ENCODE measurements around the gene SLC16A11. TPM values are rescaled to one million over a fixed set of nuclear protein-coding genes. Genes with fewer than 3 reads are reported as not detected.

Gene SLC16A11
- total and polyA plus RNA-seq, 9 of the 15 experiments (the other 6 are each of a cell fraction or from before 2014, with no cell fraction given), result not detected

GRCh38 chr17:6998855-6999508 lies 44.9 kb downstream of the SLC16A11 start (continued):
- TF ChIP-seq POLR2AphosphoS5 (IDR thresholded peaks at IDR 0.05; ENCODE audit: control insufficient read depth, insufficient read depth, low read depth, low read length) (peak; percentile 18; the same call in 1 of the 2 replicates), ZNF23 (CRISPR knock-in tag; IDR thresholded peaks at IDR 0.05) (no peak), U2AF1 (optimal IDR thresholded peaks at IDR 0.05; ENCODE audit: low read depth, low read length) (no peak), ZNF592 (IDR thresholded peaks at IDR 0.05) (peak; percentile 82), ZNF197 (CRISPR knock-in tag; IDR thresholded peaks at IDR 0.05; ENCODE audit: low read depth) (no peak), BACH1 (tag; IDR thresholded peaks at IDR 0.05) (no peak), ZNF511 (CRISPR knock-in tag; IDR thresholded peaks at IDR 0.05) (no peak), TAL1 (IDR thresholded peaks at IDR 0.05) (peak; percentile 65; the same call in 1 of the 2 replicates), MAFG (tag; conservative IDR thresholded peaks at IDR 0.05) (peak; percentile 58), HMBOX1 (IDR thresholded peaks at IDR 0.05) (peak; percentile 46; the same call in 1 of the 2 replicates), CC2D1A (IDR thresholded peaks at IDR 0.05) (no peak), ZNF77 (CRISPR knock-in tag; IDR thresholded peaks at IDR 0.05) (no peak), POLR2H (tag; IDR thresholded peaks at IDR 0.05; ENCODE audit: low read depth) (peak; percentile 40; the same call in 1 of the 2 replicates), MLLT1 (IDR thresholded peaks at IDR 0.05) (0 out of 4 replicates have a peak, but pooled peaks of 1 of the 2 experiments have one; percentile 12), FOS (IDR thresholded peaks at IDR 0.05; ENCODE audit: extremely low read depth, insufficient read length) (peak; percentile 61), MNT (conservative IDR thresholded peaks at IDR 0.05) (0 out of 4 replicates have a peak, but pooled peaks of 1 of the 2 experiments have one; percentile 34), BHLHE40 (IDR thresholded peaks at IDR 0.05; ENCODE audit: low read length) (no peak), PKNOX1 (IDR thresholded peaks at IDR 0.05) (peak; percentile 38; the same call in 1 of the 2 replicates)
